COR-L47 (cell line): ENCODE measurements around the gene TRIP13.
"Not testable (repeated sequence)": the region's sequence is repeated elsewhere in the genome, so short reads cannot be mapped to it uniquely, and the experiment has no call there.

Experiments used
- DNase-seq: peaks from one replicate; lab custom pipeline; 2025; lab: John Stamatoyannopoulos, UW

Gene TRIP13

DNA sequence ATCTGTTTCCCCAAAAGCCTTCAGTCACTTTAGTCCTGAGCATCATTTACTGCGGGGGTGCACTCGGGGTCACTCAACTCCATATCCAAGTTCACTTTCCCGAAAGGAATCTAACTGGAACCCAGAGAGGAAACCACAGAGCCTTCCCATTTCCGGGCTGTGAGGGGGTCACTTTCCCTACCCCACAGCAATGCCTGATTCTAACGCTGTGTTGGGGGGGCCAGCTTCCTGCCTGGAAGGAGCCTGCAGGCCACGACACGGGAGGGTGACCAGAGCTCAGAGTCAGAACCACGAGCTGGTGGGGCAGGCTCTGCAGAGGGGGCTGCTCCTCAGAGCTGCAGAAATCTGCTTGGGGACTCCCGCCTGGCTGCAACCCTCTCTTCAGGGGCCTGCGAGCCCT lies 20.4 kb upstream of the TRIP13 start:
- DNase-seq, result no peak

DNA sequence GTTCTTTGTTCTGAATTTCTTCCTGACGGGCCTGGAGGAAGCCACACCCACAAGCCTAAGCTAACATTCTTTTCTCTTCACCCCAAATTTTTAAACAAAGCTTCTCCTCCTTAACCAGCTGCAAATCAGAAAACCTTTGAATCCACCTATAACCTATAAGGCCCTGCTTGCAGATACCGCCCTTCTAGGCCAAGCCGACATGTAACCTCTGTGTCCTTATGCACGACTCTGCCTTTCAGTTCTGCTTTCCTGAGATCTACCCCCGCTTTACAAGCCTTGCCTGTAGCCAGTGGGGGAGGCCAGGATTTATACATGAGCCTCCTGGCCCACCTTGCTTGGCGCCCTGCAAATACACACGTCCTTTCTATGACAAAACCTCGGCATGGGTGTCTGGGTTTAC lies 19.4 kb upstream of the TRIP13 start:
- no peak for DNase-seq

DNA sequence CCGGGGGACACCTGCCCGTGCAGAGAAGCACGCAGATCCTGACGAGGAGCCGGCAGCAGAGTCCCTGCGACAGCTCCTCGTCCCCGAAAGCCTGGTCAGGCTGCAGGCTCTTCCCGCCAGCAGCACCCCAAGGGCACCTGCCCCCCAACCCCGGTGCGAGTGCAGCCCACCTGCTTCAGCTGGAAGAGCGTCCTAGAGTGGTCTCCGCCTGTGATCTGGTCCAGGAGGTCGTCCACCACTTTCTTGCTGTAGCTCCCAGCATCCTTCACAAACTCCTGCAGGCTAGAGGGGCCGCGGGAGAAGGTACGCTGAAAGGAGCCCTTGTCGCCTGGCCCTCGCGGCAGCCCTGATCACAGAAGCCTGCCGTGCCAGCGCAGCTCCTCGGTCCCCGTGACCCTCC lies 16.8 kb upstream of the TRIP13 start:
- DNase-seq, result no peak

DNA sequence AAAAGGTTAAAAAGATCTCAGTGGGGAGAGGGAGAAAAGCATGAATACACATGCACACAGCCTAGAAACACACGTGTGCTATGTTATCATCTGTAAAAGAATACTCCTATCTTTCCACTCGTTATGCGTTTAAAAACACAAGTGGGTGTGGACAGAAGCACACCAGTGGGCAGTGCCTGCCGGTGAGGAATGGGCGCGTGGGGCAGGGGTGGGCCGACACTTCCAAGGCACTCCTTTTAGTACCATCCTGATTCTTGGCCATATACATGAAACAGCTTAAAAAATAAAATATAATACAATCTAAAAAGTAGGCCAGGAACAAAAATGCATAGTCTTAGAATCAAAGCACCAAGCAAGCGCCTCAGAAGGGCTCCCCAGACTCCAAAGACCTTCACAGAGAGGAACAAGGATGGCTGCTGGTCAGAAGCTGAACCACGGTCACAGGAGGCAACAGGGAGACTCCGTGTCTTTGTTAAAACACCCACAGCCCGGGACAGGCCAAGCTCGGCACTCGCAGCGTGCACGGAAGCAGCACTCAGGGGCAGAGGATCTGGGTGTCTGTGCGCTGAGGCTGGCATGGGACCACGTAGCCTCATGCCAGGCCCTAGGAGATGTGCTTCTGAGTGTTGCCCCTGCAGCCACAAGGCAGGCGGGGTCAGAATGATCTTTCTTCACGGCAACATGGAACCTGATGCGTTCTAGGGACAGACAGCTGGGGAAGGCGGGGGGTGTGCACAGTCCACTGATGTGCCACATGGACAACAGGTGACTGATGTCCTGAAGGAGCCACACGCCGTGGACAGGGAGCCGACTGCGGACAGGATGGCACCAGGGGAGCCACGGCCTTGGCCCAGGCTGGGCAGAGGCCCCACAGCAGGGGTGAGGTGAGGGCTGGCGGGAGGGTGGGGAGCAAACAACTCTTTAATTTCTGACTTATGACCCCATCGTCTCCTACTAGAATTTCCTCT lies 16.0 kb upstream of the TRIP13 start:
- no peak for DNase-seq

DNA sequence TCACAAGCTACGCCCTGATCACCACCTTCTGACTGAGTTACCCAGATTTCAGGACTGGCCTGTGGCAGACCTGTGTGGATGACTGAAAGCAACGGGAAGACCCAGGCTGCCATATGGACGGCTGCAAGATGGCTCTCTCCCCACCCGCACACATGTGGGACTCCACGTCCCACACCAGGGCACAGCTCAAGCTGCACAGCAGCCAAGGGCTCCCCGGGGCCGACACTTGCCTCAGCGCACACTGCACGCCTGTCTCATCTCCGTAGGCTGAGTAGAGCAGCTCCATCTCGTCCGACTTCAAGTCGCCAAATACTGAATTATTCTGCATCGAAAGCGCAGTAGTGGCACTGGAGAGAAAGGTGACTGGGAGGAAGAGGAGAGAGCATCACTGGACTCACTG lies 14.6 kb upstream of the TRIP13 start:
- DNase-seq, result no peak

DNA sequence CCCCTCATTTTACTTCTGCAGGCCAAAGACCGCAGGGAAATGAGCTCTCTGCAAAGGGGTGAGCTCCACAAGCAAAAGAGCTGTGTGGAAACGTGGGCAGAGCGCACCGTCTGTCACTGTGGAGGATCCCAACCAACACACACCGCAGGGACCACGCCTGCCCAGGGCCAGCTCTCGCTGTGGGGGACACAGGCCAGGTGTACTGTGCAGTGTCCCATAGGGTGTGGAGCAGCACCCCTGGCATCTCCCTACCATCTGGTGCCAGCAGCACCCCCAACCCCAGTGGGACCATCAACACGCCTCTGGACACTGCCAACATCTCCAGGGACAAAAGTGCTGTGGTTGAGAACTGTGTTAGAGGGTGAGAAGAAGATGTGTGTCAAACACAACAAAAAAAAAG lies 14.0 kb upstream of the TRIP13 start:
- DNase-seq, result not testable (repeated sequence)

DNA sequence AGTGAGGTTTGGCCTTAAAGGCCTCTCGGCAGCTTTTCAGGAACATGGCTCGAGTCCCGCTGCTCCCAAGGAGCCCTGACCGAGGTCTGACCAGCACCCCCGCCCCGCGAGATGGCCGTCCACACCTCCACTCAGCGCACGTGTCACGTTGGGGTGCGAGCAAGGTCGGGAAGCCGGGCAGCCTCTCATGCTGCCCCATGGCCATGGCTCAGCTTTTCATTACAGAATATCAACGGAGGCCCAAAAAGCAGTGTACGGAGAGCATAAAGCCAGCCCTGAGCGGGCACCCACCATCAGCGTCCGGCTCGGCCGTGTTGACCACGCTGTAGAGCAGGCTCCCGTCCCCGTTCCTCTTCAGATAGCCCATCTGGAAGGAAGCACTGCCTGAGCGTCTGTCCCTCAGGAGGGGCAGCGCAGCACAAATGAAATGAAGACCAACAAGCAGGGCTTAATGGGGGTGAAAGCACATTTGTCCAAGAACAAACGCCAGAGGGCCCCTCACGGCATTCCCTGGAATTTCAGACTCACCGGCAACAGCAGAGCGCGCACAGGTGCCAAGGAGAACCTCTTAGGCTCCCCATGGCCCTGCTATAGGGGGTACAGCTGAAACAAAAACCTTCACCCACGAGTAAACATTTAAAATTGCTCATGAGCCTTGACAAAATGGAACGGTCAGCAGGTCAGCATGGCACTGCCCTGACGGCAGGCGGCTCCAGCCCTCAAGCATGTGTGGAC lies 11.7 kb upstream of the TRIP13 start:
- no peak for DNase-seq

DNA sequence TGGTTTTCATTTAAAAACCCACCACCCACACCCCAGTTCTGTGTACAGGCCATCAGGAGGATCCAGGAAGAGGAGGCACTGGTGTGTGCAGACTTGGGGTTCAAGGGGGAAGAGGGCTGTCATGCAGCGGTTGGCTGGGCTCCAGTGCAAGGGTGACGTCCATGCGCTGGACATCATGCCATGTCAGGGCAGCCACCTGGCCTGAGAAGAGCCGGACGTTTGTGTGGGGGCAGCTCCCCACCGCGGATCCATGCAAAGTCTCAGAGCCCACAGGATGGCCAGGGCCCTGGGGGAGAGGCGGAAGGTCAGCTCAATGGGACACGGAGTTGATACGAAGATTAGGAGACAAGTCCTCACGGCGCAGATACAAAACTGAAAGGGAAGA lies 11.1 kb upstream of the TRIP13 start:
- DNase-seq, result no peak

DNA sequence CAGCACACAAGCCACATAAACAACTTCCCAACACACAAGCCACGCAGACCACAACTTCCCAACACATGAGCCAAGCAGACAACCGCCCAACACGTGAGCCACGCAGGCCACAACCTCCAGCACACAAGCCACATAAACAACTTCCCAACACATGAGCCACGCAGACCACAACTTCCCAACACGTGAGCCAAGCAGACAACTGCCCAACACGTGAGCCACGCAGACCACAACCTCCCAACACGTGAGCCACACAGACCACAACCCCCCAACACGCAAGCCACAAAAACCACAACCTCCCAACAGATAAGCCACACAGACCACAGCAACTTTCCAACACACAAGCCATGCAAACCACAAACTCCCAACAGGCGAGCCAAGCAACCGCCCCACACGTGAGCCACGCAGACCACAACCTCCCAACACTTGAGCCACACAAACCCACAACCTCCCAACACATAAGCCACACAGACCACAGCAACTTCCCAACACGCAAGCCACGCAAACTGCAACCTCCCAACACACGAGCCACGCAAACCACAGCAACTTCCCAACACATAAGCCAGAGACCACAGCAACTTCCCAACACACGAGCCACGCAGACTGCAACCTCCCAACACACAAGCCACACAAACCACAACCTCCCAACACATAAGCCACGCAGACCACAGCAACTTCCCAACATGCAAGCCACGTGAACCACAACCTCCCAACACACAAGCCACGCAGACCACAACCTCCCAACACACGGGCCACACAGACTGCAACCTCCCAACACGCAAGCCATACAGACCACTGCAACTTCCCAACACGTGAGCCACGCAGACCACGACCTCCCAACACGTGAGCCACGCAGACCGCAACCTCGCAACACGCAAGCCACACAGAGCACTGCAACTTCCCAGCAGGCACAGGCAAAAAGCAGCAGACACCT lies 10.2 kb upstream of the TRIP13 start:
- DNase-seq, result no peak

DNA sequence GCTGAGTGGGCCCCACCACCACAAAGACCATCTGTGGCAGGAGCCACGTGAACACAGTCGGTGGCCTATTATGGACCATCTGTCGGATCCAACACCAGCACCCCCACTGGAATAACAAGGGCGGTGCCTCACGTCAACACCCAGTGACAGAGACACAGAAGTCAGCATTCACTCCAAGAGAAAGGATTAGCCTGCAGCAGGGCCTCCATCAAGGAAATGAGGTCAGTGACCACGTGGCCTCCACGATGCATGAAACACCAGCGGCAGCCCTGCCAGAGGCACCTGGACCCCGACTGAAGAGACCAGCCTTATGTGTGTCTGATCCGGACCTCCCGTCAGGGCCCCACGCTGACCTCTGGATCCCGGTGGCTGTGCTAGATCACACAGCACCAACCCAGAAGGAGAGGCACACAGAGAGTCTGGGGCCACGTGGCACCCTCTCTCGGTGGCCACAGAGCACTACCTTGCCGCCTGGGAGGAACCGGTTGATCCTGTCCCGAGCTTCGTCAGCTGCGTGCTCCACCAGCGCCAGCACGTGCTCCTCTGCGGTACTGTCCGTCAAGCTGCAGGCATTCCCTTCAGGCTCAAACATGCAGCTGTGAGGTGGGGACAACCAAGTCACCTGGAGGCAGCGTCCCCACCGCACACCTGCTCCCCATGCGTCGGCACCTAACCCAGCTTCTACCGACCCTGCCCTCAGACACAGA lies 9.1 kb upstream of the TRIP13 start:
- DNase-seq, result no peak

DNA sequence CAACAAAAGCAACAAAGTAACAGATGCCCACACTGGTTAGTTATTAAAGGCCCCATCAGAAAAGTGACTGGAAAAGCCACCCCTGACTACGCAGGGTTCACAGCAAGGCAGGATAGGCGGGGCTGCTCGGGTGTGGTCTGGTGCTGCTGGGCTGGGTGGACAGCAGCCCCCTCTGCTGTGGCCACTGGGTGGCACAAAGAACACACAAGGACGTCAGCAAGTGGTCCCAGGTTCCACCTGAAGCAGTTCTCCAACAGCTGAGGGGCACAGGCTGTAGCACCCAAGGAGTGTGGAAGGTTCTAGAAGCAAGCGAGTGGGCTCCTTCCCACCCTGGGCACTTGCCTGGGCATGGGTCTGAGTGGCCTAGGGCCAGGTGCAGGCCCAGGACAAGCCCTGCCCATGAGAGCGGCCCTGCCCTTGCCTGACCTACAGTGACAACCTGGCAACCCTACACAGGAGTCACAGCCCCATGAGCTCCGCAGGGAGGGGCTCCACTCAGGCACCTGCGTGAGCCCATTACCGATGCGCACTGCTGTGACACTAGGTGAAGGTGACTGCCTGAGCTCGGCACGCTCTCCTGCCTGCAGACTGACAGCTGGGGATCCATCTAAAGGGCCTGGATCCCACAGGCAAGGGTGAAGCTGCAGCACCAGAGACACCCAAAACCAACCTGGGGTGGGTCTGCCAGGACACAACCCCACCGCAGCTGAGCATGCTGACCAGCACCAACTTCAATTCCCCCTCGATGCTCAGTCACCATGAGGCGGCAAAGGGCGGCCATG lies 8.1 kb upstream of the TRIP13 start:
- no peak for DNase-seq

DNA sequence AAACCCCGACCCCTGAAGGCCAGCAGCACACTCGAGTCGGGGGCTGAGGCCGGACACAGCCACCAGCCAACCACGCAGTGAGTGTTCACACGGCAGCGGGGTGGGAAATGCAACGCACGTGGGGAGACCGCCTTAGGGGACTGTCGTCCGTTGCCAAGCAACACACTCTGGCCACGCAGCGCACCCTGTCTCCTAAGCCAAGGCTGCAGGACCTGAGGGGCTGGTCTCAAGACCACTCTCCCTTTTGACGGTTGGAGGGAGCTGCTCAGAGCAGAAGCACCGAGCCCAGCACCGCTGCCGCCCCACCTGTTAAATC lies 7.6 kb upstream of the TRIP13 start:
- DNase-seq, result no peak

DNA sequence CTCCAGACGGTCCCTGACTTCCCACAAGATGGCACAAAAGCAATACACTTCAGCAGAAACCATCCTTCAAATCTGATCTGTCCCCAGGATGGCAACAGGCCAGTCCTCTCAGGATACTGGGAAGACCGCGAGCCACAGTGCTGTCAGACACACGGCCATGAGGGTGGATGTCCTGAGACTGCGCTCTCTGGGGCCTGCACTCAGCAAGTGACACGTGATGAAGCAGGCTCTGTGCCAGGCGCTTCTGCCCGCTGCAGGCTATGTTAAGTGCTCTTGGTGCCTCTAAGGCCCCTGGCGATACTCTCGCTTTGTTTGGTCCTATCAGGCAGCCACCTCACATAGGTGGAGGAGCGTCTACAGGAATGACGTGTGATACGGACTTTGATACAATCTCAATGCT lies 7.2 kb upstream of the TRIP13 start:
- no peak for DNase-seq

DNA sequence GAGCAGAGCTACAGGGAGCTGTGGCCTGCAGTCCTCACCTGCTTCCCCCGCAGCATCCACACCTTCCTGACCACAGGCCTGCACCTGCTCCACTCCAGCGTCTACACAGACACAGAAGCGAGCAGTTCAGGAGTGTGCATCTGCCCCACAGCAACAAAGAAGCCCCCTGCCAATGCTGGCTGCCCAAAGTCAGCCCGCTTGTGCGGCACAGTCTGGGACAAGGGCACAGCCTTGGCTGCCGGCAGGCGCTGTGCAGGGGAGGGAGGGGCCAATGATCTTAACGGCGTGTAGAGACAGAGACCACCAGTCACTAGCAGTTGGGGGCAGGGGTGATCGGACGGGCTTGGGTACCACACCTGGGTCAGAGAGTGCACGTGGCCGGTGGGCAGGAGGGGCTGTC lies 6.6 kb upstream of the TRIP13 start:
- DNase-seq, result no peak

DNA sequence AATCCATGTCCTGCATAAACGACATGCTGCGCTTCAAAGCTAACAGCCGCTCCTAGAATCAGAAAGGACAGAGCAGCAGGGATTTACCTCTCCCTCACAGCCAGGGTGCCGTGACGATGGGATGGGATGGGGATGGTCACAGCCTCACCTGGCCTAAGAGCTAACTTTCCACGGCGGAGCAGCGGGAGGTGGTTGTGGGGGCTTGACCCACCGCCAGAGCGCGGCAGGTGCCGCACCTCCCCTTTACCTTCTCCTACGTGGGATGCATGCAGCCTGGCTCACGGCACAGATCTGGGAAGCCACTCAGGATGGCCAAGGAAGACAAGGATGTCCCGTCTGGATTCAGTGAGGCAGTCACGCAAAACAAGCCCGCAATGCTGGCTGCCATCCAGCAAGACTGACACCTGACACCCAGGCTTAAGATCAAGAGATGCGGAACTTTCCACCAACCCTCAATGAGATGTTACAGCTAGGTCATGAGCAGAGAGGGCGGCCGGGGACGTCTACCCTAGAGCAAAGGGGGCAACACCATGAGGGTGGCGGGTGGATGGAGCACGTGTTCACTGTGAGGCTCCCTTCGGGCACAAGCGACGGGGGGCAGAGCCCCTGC lies 5.9 kb upstream of the TRIP13 start:
- no peak for DNase-seq

DNA sequence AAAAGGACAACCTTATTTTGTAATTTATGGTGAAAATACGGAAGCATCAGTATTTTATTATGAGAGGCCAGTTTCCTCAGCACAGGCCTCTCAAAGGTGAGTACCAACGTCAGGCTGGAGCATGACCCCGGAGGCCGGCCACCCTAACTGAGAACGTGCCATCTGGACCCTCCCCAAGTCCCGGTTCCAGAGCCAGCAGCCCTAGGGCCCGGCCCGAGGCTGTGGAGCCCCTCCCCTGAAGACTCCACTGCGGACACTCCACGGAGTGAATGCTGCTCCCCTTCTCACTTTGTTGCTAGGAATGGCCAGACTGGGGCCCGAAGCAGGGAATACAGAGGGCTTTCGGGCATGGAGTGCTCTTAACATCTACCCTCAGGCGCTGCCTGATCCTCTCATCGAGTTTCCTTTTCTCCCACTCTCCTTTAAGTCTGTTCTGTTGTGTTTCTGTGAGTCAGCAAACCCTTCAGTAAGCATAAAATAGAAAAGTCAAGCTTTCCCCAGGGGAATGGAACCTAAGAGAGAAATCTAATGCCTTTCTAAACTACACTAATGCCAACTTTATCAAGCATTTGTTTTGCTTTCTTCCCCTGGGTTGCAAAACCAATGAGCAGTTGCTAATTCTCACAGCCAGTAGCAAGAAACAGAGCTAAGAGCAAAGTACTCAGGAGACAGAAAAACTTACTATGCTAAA lies 4.6 kb upstream of the TRIP13 start:
- no peak for DNase-seq

DNA sequence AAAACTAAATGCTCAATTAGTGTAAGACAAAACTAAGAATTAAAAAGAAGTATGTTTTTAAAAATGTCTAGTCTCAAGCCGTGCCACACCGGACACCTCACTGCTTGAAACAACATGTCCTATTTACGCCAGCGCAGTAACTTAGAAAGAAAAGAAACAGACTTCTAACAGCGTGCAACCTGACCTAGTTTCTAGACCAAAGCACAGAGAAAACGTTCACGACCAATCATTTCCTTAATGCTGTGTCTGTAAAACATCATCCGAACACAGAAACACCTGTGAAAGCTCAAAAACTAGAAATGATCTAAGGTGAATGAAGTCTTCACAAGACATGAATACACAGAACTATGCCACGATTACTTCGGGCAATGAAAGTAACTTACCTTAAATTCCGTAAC lies 4.0 kb upstream of the TRIP13 start:
- DNase-seq, result no peak

DNA sequence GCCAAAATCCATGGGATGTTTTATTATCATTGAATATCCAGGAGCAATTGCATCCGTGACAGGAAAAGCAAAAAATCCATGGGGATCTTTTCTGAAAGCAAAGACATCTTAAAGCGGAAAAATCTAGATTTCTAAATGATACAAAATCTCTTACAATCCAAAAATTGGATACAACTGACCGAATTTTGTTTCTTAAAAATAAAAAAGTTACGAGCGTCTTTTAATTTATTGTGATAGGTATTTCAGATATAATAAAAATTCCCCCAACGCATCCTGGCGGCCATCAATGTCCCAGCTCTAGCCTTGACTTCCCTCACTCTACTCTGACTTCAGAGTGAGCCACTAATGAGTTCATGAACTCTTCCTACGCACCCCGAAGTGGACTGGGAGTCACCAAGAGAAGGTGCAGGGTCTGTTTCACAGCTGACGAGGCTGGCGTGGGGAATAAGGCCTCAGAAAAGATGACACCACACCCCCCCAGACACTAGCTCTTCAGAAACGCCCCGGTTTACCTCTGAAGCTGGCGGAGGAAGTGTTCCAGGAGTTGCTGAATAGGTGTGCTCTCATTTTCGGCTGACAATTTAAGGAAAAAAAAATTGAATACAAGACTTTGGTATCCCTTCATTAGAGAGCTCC lies 3.5 kb upstream of the TRIP13 start:
- no peak for DNase-seq

DNA sequence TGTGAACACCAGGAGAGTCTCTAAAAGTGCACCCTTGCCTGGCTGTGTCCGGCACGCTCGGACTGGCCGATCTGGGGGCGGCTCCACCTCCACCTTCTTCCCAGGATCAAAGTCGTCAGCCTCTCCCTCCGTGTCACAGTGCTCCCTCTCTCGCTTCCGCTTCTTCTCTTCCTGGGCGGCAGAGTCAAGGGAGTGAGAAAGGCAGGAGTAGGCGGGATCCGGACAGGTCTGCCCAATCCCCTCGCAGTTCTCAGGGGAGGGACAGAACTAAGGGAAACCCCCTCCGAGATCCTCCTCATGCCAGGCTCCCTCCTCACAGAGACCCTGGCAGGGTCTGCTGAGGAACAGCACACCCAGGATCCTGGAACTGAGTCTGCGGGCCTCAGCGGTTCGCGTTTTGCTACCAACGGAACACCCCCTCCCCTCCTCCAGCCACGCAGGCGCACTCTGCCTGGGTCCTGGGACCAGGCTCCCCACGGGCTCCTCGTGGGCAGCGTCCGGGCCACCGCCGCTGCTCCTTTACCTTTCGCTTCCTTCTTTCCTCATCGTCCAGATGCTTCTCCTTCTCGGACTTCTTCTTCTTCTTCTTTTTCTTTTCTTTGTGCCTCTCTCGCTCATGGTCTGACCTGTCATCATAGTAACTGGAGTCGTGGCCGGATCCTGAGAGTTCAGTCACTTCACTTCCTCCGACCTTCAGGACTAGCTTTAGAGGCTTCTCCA lies 1.4 kb upstream of the TRIP13 start:
- DNase-seq, result no peak
